Activated naive CD4-positive, alpha-beta T cell treated with Interleukin-2 at 50 U/mL for 16 hours (primary cell): ENCODE data around the gene C3orf22.

ENCODE experiments used
- DNase-seq: peaks from one replicate; pipeline ENCODE4 v3.0.0-alpha.2; 2020

C3orf22 gene

GRCh38 chr3:126556637-126557414 is 1.9 kb downstream of the C3orf22 start:
- DNase-seq: no peak

GRCh38 chr3:126555795-126556636 is 2.7 kb downstream of the C3orf22 start:
- DNase-seq: no peak

GRCh38 chr3:126554560-126555525 is 3.9 kb downstream of the C3orf22 start:
- no peak for DNase-seq

- DNase-seq: no peak
These were observed 5.2 kb downstream of the C3orf22 start for GRCh38 chr3:126553284-126554084.

GRCh38 chr3:126552688-126553283 is 5.9 kb downstream of the C3orf22 start:
- DNase-seq: no peak

- DNase-seq: no peak
These were observed 6.7 kb downstream of the C3orf22 start for GRCh38 chr3:126551839-126552687.

GRCh38 chr3:126551121-126551838 is 7.5 kb downstream of the C3orf22 start:
- no peak for DNase-seq

DNA sequence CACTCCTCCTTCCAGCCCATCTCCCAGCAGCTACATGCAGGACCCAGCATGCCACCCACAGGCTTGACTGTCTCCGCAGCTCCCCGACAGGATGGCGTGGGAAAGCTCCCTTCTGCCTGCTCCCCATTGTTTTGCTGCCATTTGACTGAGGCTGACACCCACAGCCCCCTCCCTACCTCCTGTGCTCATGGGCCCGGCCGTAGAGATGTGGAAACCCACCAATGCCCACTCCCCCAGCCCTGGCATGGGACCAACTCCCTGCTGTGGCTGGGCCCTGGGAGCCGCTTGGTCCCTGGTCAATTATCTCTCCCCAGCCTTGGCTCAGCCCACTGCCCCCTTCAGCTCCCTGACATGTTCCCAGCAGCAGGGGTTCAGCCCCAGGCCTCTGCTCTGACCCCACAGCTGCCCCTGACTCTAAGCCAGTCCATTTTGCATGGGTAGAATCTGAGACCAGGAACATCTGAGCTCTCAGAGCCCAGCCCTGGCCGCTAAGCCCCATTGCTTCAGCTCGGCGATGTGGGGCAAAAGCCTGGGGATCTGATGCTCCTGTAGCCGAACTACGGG is 8.2 kb downstream of the C3orf22 start:
- no peak for DNase-seq

DNA sequence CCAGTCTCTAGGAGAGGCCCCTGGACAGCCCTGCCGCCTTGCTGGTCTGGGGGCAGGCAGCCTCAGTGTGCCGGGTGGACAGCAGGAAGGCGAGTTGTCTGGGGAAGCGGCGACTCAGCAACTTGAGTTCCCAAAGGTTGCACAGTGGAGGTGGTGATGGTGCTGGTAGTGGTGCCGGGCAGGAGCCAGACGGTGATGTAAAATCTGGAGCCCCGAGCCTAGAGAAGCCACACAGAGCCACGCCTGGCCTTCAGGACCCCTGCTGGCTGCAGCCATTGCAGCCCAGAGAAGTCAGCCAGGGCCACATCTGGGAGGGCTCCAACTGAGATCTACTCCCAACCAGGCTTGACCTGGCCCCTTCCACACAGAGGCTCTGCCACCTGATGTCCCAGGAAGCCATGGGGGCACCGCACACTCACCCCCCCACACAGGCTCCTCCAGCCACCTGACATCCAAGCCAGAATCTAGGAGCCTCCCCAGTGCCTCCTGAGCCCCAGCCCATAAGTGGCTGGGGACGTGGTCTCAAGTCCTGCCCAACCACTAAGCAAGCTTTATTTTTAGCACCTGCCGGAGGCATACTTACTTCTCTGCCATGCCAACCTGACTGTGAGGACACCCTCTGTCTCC is 8.8 kb downstream of the C3orf22 start:
- no peak for DNase-seq

DNA sequence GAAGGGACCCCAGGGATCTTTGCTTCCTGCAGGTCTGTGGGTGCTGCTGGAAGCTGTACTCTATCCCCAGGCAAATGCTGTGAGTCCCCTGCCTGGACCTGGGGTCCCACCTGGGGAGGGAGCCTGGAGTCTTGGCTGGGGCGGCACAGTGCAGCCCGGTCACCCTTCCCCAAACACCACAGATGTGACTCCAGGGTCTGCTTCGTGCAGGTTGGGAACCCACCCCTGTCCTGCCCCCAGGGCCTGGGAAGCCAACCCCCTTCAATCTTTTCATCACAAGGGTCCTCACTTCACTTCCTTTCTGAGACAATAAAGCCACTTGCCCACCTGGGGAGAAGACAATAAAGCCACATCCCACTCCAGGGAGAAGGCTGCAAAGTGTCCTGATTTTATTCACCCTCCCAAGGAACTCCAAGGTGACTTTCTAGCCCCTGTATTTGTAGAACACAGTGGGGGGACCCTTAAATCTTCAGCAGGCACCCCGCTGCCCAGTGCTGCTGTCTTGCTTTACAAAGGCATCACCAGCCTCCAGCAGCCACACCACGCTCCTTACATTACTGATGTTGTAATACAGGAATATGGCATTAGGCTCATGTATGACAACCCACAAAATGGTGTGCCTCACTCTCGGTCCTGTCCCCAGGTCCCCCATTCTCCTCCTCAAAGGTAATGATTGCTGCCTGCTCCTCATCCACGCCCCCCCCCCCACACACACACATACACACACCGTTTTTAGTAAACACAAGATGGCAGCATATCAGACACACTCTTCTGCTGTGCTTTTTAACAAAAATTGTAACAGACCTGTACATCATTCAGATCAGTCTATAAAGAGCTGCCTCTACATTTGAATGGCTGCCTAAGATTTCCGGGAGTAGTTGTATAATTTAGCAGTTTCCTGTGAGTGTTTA is 9.9 kb downstream of the C3orf22 start:
- DNase-seq: no peak

DNA sequence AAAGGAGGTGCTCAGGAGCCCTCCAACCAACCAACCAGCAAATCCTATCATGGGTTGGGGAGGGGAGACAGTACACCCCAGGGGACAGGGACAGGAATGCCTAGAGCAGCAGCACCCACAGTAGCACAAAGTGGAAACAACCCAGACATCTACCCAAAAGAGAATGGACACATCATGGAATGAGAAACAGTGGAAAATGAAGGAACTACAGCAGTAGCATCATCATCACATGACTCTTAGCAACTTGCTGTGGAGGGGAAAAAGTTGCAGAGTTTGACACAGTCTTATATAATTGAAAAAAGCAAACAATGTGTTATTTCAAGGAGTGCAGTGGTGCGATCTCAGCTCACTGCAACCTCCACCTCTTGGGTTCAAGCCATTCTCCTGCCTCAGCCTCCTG is 11.0 kb downstream of the C3orf22 start:
- no peak for DNase-seq

GRCh38 chr3:126546549-126547239 is 12.0 kb downstream of the C3orf22 start:
- no peak for DNase-seq

DNA sequence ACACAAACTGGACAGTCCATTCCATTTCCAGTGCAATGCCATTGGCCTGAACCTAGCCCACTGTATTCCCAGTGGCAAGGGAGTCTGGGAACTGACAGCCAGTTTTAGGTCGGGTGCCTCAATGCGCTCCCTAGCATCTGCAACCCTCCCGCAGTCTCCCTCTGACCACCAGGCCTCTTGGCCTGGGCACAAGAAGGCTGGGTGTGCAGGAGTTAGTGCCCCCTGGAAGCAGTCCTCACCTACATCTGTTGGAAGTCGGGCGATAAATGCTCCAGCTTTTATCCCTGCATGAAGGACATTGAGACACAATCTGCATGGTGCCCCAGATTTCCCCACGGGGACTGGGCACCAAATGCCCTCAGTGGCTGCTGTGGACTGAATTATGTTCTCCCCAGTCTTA is 12.7 kb downstream of the C3orf22 start:
- DNase-seq: no peak

- DNase-seq: no peak
These were observed 13.2 kb downstream of the C3orf22 start for GRCh38 chr3:126545544-126545943.

DNA sequence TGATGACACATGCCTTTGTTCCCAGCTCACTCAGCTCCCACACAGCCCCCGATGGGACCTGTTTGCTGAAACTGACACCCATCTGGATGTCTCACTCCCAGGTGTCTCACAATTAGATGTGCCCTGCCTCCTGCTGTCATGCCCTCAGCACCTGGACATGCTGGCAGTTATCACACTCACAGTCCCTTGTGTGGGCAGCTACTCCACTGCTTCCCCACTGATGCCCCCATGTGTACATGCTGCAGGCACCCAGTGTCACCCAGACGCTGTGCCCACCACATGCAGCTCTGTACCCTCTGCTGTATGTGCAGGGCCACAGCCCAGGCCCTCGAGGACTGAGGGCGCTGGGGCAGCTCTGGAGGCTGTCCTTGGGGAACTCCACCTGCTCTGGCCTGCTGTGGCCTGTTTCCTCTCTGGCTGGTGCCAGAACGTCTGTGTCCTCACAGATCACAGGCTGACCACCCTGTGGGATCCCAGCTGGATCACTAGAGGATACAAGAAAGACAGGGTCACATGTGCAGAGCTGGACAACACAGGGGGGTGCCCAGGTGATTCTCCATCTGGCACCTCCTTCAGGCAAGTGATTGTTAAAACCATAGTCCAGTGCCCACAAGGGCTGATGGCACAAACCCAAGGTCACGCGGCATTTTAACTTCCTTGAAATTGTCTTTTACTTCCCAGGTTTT is 14.0 kb downstream of the C3orf22 start:
- DNase-seq: no peak

- DNase-seq: no peak
These were observed 15.2 kb downstream of the C3orf22 start for GRCh38 chr3:126543457-126544061.
